Lower leg skin (tissue), 4 donors: ENCODE results near the gene RNF144A. TPM values are rescaled to one million over a fixed set of nuclear protein-coding genes. Genes with fewer than 3 reads are reported as not detected.

Experiments used
- DNase-seq, 2 donors: peaks; one replicate each; pipeline ENCODE4 v3.0.0-alpha.2; 2019; ENCODE audit warnings: low spot score in 2 of 2
- H3K4me3 ChIP-seq: fragments of 200-600 bp; sonication (generic); 2 replicates; pipeline ENCODE4 v1.5.1; 2017; ENCODE audit warnings: mild to moderate bottlenecking, low read depth; ENCODE audit not compliant: poor library complexity, severe bottlenecking
- POLR2A ChIP-seq, 2 donors: fragments of 450-650 bp; IDR thresholded peaks; one replicate each; pipeline ENCODE4 v1.6.1; 2016 to 2017; ENCODE audit warnings: antibody characterized with exemption in 2 of 2, mild to moderate bottlenecking in 1 of 2, moderate library complexity in 1 of 2
- WGBS, 2 donors: methylation state at CpG; one replicate each; pipeline ENCODE4 v1.1.5; 2018; 5-methylcytosine and 5-hydroxymethylcytosine counted together
- intact Hi-C: fragments of 100-400 bp; cut with DNase I; formaldehyde crosslinking; loops from one replicate; pipeline ENCODE4 v1.15.0; 2023; ENCODE audit warnings: low total_unique reads
- total RNA-seq, 4 donors: library from RNA; depleted of rRNA; stranded (reverse); fragments of >200 nt; gene quantifications; one replicate each; pipeline ENCODE4 v1.1.0, GENCODE V29; 2016
- TF ChIP-seq, protein P1 (sequence below), 3 donors: fragments of 450-650 bp; IDR thresholded peaks; one replicate each; pipeline ENCODE4 v1.5.1; 2016; ENCODE audit warnings: antibody characterized with exemption in 3 of 3, mild to moderate bottlenecking in 3 of 3, moderate library complexity in 2 of 3

RNF144A gene
- total RNA-seq, 4 donors from 2014 or later: 5.2 to 10.9 (median 7.6) TPM

DNA sequence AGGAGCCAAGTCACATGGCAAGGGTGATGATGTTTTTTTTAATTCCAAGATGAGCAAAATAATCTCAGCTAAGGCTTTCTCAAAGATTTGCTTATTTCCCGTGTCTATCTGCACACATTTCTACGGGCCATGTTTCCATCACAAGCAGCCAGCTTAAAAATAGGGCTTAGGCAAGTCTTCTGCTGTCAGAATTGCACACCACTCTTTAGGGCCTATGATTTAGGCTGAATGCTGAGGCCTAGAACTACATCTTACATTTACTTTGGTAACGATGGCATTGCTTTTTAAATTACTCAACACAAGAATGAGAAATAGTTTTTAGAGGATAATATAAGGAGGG, 144.2 kb downstream of the RNF144A start:
- no peak overlapping the region for H3K4me3 ChIP-seq
- WGBS, 2 donors: 66 to 76% methylated on average over 3 of the region's 3 CpGs
- intact Hi-C loops: no loop called here
- TF ChIP-seq POLR2A (IDR thresholded peaks at IDR 0.05): no peak
- no peak for DNase-seq

DNA sequence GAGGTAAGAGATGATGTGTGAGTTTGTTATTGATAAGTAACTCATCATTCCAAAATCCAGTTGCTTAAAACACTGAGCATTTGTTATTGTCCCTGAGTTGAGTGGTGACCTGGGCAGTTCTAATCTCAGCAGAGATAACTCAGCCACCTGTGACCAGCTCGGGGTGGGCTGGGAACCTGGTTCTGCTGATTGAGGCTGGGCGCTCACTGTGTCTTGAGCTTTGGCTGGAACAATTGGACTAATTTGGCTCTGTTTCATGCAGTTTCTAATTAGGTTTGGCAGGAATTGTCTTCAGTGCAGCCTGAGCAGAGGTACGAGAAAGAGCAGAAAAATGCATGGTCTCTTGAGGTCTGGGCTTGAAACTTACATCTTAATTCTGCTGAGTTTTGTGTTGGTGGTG, 144.7 kb downstream of the RNF144A start:
- whole genome bisulfite sequencing, 2 donors: 86 to 92% methylated on average over 3 of the region's 3 CpGs
- TF ChIP-seq, protein P1, sequence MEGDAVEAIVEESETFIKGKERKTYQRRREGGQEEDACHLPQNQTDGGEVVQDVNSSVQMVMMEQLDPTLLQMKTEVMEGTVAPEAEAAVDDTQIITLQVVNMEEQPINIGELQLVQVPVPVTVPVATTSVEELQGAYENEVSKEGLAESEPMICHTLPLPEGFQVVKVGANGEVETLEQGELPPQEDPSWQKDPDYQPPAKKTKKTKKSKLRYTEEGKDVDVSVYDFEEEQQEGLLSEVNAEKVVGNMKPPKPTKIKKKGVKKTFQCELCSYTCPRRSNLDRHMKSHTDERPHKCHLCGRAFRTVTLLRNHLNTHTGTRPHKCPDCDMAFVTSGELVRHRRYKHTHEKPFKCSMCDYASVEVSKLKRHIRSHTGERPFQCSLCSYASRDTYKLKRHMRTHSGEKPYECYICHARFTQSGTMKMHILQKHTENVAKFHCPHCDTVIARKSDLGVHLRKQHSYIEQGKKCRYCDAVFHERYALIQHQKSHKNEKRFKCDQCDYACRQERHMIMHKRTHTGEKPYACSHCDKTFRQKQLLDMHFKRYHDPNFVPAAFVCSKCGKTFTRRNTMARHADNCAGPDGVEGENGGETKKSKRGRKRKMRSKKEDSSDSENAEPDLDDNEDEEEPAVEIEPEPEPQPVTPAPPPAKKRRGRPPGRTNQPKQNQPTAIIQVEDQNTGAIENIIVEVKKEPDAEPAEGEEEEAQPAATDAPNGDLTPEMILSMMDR (IDR thresholded peaks at IDR 0.05): no peak
- TF ChIP-seq POLR2A (IDR thresholded peaks at IDR 0.05): no peak
- intact Hi-C loops: no loop called here
- H3K4me3 ChIP-seq: no peak overlapping the region
- DNase-seq: no peak

DNA sequence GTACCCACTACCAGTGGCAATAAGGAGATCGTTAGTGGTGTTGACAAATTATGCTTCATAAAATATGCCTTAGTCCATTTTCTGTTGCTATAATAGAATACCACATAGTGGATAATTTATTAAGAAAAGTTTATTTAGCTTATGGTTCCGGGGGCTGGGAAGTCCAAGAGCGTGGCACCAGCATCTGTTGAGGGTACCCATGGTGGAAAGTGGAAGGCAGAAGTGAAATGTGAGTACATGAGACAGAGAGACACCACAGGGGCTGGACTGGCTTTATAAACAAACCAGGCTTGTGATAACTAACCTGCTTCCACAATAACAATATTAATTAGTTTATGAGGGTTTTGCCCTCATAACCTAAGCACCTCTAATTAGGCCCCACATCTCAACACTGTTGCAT, 146.6 kb downstream of the RNF144A start:
- TF ChIP-seq, protein P1 (IDR thresholded peaks at IDR 0.05): no peak
- no peak for TF ChIP-seq POLR2A (IDR thresholded peaks at IDR 0.05)
- intact Hi-C loops: no loop called here
- no peak for DNase-seq
- no peak overlapping the region for H3K4me3 ChIP-seq
- WGBS, 2 donors: 85 to 97% methylated on average over 3 of the region's 3 CpGs

DNA sequence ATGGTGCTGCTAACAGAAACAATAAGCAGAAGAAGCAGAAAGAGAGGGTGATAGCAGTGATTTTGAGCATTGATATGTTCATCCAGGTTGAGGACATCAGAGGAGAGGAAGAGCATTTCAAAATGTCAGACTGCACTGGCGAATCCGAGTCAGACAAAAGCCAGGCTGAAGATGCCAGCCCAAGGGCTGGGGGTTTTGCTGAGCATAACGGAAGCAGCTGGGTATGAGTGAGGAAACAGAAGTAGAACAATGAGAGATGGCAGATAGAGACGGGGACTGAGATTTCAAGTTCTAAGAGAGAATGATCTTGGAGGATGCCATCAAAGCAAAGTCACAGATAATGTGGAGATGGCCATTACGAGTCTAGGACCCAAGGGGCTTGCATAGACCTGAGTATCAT, 151.2 kb downstream of the RNF144A start:
- intact Hi-C loops: no loop called here
- TF ChIP-seq POLR2A (IDR thresholded peaks at IDR 0.05): no peak
- 85 to 88% methylated on average over 5 of the region's 5 CpGs for whole genome bisulfite sequencing, 2 donors
- no peak overlapping the region for H3K4me3 ChIP-seq
- DNase-seq: no peak

DNA sequence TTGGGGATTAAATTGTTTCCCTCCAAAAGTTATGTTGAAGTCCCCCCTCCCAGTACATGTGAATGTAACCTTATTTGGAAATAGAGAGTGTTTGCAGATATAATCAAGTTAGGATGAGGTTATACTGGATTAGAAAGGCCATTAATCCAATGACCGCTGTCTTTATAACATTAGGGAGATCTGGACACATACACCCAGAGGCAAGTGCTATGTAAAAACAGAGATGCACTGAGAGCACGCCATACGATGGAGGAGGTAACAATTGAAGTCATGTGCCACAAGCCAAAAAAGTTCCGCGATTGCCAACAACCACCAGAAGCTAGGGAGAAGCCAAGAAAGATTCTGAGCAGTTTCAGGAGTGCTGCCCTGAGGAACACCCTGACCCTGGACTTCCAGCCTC, 153.3 kb downstream of the RNF144A start:
- H3K4me3 ChIP-seq: no peak overlapping the region
- intact Hi-C loops: no loop called here
- 75 to 86% methylated on average over 5 of the region's 5 CpGs for WGBS, 2 donors

DNA sequence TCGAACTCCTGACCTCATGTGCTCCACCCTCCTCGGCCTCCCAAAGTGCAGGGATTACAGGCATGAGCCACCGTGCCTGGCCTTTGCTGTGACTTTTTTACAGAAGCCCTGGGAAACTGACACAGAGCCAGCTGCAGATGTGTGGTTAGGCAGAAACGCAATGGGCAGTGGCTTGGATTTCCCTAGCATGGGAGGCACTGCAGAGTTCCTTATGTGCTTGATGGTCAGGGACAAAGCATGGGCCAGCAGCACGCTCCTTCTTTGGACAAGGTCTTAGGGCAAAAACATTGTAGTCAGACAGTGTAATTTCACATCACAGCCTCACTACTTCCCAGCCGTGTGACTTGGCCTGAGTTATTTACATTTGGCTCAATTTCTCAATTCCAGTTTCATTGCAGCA, 153.9 kb downstream of the RNF144A start:
- TF ChIP-seq POLR2A (IDR thresholded peaks at IDR 0.05): no peak
- TF ChIP-seq, protein P1 (IDR thresholded peaks at IDR 0.05): no peak
- DNase-seq: no peak
- no peak overlapping the region for H3K4me3 ChIP-seq
- 78 to 82% methylated on average over 6 of the region's 6 CpGs for WGBS, 2 donors
- intact Hi-C loops: no loop called here

More for the DNA sequence above, 153.3 kb downstream of the RNF144A start:
- TF ChIP-seq POLR2A (IDR thresholded peaks at IDR 0.05): no peak
- TF ChIP-seq, protein P1 (IDR thresholded peaks at IDR 0.05): no peak
- no peak for DNase-seq

DNA sequence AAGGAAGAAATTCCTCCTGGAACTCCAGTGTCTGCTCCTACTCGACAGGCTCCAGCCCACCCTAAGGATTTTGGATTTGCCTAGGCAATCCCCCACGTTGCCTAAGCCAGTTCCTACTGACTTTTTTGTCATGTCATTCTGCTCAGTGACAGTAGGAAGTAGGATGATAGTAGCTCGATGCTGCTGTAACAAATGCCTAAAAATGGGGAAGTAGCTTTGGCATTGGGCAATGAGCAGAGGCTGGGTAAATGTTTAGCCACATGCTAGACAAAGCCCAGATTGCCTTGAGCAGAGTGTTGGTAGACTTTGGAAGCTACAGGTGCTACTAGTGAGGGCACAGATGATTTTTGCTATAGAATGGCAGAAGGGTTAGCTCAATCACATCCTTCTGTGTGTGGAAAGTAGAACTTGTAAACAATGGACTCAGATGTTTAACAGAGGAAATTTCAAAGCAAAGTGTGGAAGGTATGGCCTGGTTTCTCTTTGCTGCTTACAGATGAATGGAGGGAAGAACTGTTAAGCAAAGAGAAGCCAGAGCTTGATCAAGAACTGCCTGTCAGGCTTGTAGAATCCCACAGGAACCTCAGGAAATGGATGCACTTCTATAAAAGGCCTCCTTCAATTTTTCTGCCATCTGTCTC, 154.8 kb downstream of the RNF144A start:
- intact Hi-C loops: no loop called here
- WGBS, 2 donors: 74 to 79% methylated on average over 3 of the region's 3 CpGs
- DNase-seq: peak in 1 of 2 donors; percentile 68

More for the DNA sequence above, 154.8 kb downstream of the RNF144A start:
- TF ChIP-seq, protein P1 (IDR thresholded peaks at IDR 0.05): no peak
- no peak for TF ChIP-seq POLR2A (IDR thresholded peaks at IDR 0.05)
- no peak overlapping the region for H3K4me3 ChIP-seq
